ENCODE measurements around the gene FLT3. TPM values are rescaled to one million over a fixed set of nuclear protein-coding genes. Genes with fewer than 3 reads are reported as not detected.

FLT3 gene
- polyA plus RNA-seq, 3 donors = 2.1 to 5.3 (median 3.7) TPM

GRCh38 chr13:28014301-28014700 is 86.1 kb downstream of the FLT3 start:
- Mint-ChIP-seq H3K27me3 (ENCODE audit: low read depth in 3 of 3) (peaks cover 0 to 1% (median 1%) of the 10 kb centered on the region in 3 donors), H3K4me1 (peaks cover 10% of the 10 kb centered on the region), H3K9me3 (no peaks in the 10 kb centered on the region), H3K36me3 (peaks cover 20 to 31% of the 10 kb centered on the region in 2 donors), H3K4me3 (no peak overlapping the region), H3K27ac (no peak overlapping the region)
- H3K27ac ChIP-seq (ENCODE audit: low read depth in 1 of 2, low read length in 2 of 2) = no peak overlapping the region
- H4K20me1 ChIP-seq (ENCODE audit: insufficient read depth, low read length) = no peaks in the 10 kb centered on the region
- no peak for TF ChIP-seq CTCF (IDR thresholded peaks at IDR 0.05)
- no CpG with 5 or more reads among the region's 3 CpGs for WGBS (ENCODE audit: insufficient coverage)
- H2AFZ ChIP-seq (ENCODE audit: insufficient read depth, low read depth, low read length, poor library complexity, severe bottlenecking) = no peak overlapping the region
- DNase-seq = no peak
- H3K36me3 ChIP-seq (replicated peaks in 1 of 2; ENCODE audit: control insufficient read depth in 1 of 2, insufficient read depth in 2 of 2, low read length in 2 of 2) = peaks cover 16 to 60% of the 10 kb centered on the region in 2 donors
- H3K9me3 ChIP-seq (replicated peaks in 1 of 2; ENCODE audit: control insufficient read depth in 1 of 2, insufficient read depth in 1 of 2, low read length in 2 of 2) = no peaks in the 10 kb centered on the region
- no peaks in the 10 kb centered on the region for H3K79me2 ChIP-seq (ENCODE audit: insufficient read depth, low read length)
- intact Hi-C loops (cut with micrococcal nuclease) = no loop called here
- H3K9ac ChIP-seq (ENCODE audit: insufficient read depth, low read length, poor library complexity, severe bottlenecking) = no peak overlapping the region
- H3K4me2 ChIP-seq (replicated peaks; ENCODE audit: extremely low read depth, low read length, poor library complexity, severe bottlenecking) = no peak overlapping the region
- no peaks in the 10 kb centered on the region for H3K27me3 ChIP-seq (ENCODE audit: control insufficient read depth in 2 of 2, insufficient read depth in 2 of 2, low read length in 2 of 2)
- H3K4me1 ChIP-seq (ENCODE audit: control insufficient read depth in 1 of 2, insufficient read depth in 2 of 2, low read length in 2 of 2) = no peaks in the 10 kb centered on the region
- no peak overlapping the region for H3K4me3 ChIP-seq (replicated peaks in 1 of 3; ENCODE audit: low read depth in 2 of 3, low read length in 3 of 3)

GRCh38 chr13:28013482-28013881 is 86.9 kb downstream of the FLT3 start:
- H3K4me3 Mint-ChIP-seq = no peak overlapping the region
- H3K27ac Mint-ChIP-seq = no peak overlapping the region
- H3K9ac ChIP-seq (ENCODE audit: insufficient read depth, low read length, poor library complexity, severe bottlenecking) = no peak overlapping the region
- DNase-seq = no peak
- H3K27ac ChIP-seq (ENCODE audit: low read depth in 1 of 2, low read length in 2 of 2) = no peak overlapping the region
- H3K79me2 ChIP-seq (ENCODE audit: insufficient read depth, low read length) = no peaks in the 10 kb centered on the region
- H3K4me1 ChIP-seq (ENCODE audit: control insufficient read depth in 1 of 2, insufficient read depth in 2 of 2, low read length in 2 of 2) = no peaks in the 10 kb centered on the region
- H3K9me3 Mint-ChIP-seq = no peaks in the 10 kb centered on the region
- no peak overlapping the region for H3K4me3 ChIP-seq (replicated peaks in 1 of 3; ENCODE audit: low read depth in 2 of 3, low read length in 3 of 3)
- peaks cover 0 to 1% (median 1%) of the 10 kb centered on the region in 3 donors for H3K27me3 Mint-ChIP-seq (ENCODE audit: low read depth in 3 of 3)
- no peaks in the 10 kb centered on the region for H3K27me3 ChIP-seq (ENCODE audit: control insufficient read depth in 2 of 2, insufficient read depth in 2 of 2, low read length in 2 of 2)
- no peaks in the 10 kb centered on the region for H3K9me3 ChIP-seq (replicated peaks in 1 of 2; ENCODE audit: control insufficient read depth in 1 of 2, insufficient read depth in 1 of 2, low read length in 2 of 2)
- WGBS (ENCODE audit: insufficient coverage) = no CpG with 5 or more reads among the region's 1 CpG
- no peak overlapping the region for H2AFZ ChIP-seq (ENCODE audit: insufficient read depth, low read depth, low read length, poor library complexity, severe bottlenecking)
- H3K36me3 Mint-ChIP-seq = peaks cover 19 to 32% of the 10 kb centered on the region in 2 donors
- H3K4me2 ChIP-seq (replicated peaks; ENCODE audit: extremely low read depth, low read length, poor library complexity, severe bottlenecking) = no peak overlapping the region
- peaks cover 10% of the 10 kb centered on the region for H3K4me1 Mint-ChIP-seq
- H4K20me1 ChIP-seq (ENCODE audit: insufficient read depth, low read length) = no peaks in the 10 kb centered on the region
- intact Hi-C loops (cut with micrococcal nuclease) = no loop called here
- no peak for TF ChIP-seq CTCF (IDR thresholded peaks at IDR 0.05)
- peaks cover 13 to 57% of the 10 kb centered on the region in 2 donors for H3K36me3 ChIP-seq (replicated peaks in 1 of 2; ENCODE audit: control insufficient read depth in 1 of 2, insufficient read depth in 2 of 2, low read length in 2 of 2)
